ES-I3 (cell line): Measurements from ENCODE around the gene SCPEP1.
"Not testable (repeated sequence)": the region's sequence is repeated elsewhere in the genome, so short reads cannot be mapped to it uniquely, and the experiment has no call there.

Source experiments
- H3K36me3 ChIP-seq: 2 replicates; pipeline ENCODE4 v1.6.1; 2013; ENCODE audit warnings: mild to moderate bottlenecking, low read length, control low read depth, moderate library complexity; ENCODE audit not compliant: insufficient read depth
- H3K4me1 ChIP-seq: 2 replicates; pipeline ENCODE4 v1.6.1; 2013; ENCODE audit warnings: mild to moderate bottlenecking, control low read depth, low read length; ENCODE audit not compliant: insufficient read depth
- H3K9ac ChIP-seq: 2 replicates; pipeline ENCODE4 v1.6.1; 2013; ENCODE audit warnings: low read depth, mild to moderate bottlenecking, low read length, moderate library complexity
- H3K9me3 ChIP-seq: 2 replicates; pipeline ENCODE4 v1.6.1; 2013; ENCODE audit warnings: mild to moderate bottlenecking, low read length, moderate library complexity; ENCODE audit not compliant: control insufficient read depth, insufficient read depth

The SCPEP1 gene

GRCh38 chr17:56977673-56978395 lies at the start of gene SCPEP1:
Gene SCPEP1, plus strand, starts transcription at chr17:56978131. Its CDS starts 29 bp downstream, at chr17:56978160.
- peak within 1 kb of the TSS; percentile 84 for H3K9ac ChIP-seq

GRCh38 chr17:56928586-56928985 lies 49.3 kb upstream of the SCPEP1 start:
- H3K9ac ChIP-seq, result no peak overlapping the region
- peaks cover 31% of the 10 kb centered on the region for H3K9me3 ChIP-seq
- H3K36me3 ChIP-seq, result no peaks in the 10 kb centered on the region
- peaks cover 4% of the 10 kb centered on the region for H3K4me1 ChIP-seq

More at GRCh38 chr17:56977673-56978395, at the start of gene SCPEP1:
- Histone ChIP-seq H3K9me3 (no peaks in the 10 kb centered on the region), H3K36me3 (no peaks in the 10 kb centered on the region), H3K4me1 (peaks cover 9% of the 10 kb centered on the region; the same call in 1 of the 2 replicates)

GRCh38 chr17:56929362-56929969 lies 48.5 kb upstream of the SCPEP1 start:
- Histone ChIP-seq H3K36me3 (peaks cover 7% of the 10 kb centered on the region; the same call in 1 of the 2 replicates), H3K4me1 (peaks cover 4% of the 10 kb centered on the region), H3K9ac (no peak overlapping the region), H3K9me3 (peaks cover 28% of the 10 kb centered on the region)

- peaks cover 4% of the 10 kb centered on the region for H3K4me1 ChIP-seq
- H3K36me3 ChIP-seq, result peaks cover 7% of the 10 kb centered on the region; the same call in 1 of the 2 replicates
- H3K9ac ChIP-seq, result no peak overlapping the region
- H3K9me3 ChIP-seq, result peaks cover 22% of the 10 kb centered on the region
Observed at GRCh38 chr17:56930739-56931337, 47.1 kb upstream of the SCPEP1 start.

- Histone ChIP-seq H3K4me1 (no peaks in the 10 kb centered on the region), H3K9ac (no peak overlapping the region), H3K36me3 (peaks cover 11% of the 10 kb centered on the region)
Observed at GRCh38 chr17:56933151-56933745, 44.7 kb upstream of the SCPEP1 start.

GRCh38 chr17:56933868-56934267 lies 44.1 kb upstream of the SCPEP1 start:
- H3K9ac ChIP-seq, result no peak overlapping the region
- no peaks in the 10 kb centered on the region for H3K4me1 ChIP-seq
- H3K9me3 ChIP-seq, result peaks cover 17% of the 10 kb centered on the region
- peaks cover 11% of the 10 kb centered on the region for H3K36me3 ChIP-seq

More at GRCh38 chr17:56933151-56933745, 44.7 kb upstream of the SCPEP1 start:
- peaks cover 21% of the 10 kb centered on the region for H3K9me3 ChIP-seq

GRCh38 chr17:56934280-56934679 lies 43.7 kb upstream of the SCPEP1 start:
- no peaks in the 10 kb centered on the region for H3K4me1 ChIP-seq
- peaks cover 17% of the 10 kb centered on the region for H3K9me3 ChIP-seq
- H3K36me3 ChIP-seq, result peaks cover 15% of the 10 kb centered on the region
- H3K9ac ChIP-seq, result no peak overlapping the region

- Histone ChIP-seq H3K4me1 (no peaks in the 10 kb centered on the region), H3K9me3 (peaks cover 16% of the 10 kb centered on the region), H3K9ac (no peak overlapping the region), H3K36me3 (peaks cover 15% of the 10 kb centered on the region)
Observed at GRCh38 chr17:56935461-56935860, 42.5 kb upstream of the SCPEP1 start.

GRCh38 chr17:56936697-56937322 lies 41.1 kb upstream of the SCPEP1 start:
- Histone ChIP-seq H3K4me1 (no peaks in the 10 kb centered on the region), H3K9ac (no peak overlapping the region), H3K9me3 (peaks cover 7% of the 10 kb centered on the region), H3K36me3 (peaks cover 15% of the 10 kb centered on the region)

GRCh38 chr17:56937687-56938086 lies 40.2 kb upstream of the SCPEP1 start:
- Histone ChIP-seq H3K9ac (no peak overlapping the region), H3K4me1 (no peaks in the 10 kb centered on the region), H3K36me3 (peaks cover 15% of the 10 kb centered on the region), H3K9me3 (peaks cover under 1% of the 10 kb centered on the region)

- H3K9me3 ChIP-seq, H3K4me1 ChIP-seq, H3K9ac ChIP-seq: not testable (repeated sequence)
- H3K36me3 ChIP-seq, result peaks cover 15% of the 10 kb centered on the region
Observed at GRCh38 chr17:56938206-56938605, 39.7 kb upstream of the SCPEP1 start.

- Histone ChIP-seq H3K36me3 (peaks cover 11% of the 10 kb centered on the region), H3K9ac (no peak overlapping the region), H3K9me3 (no peaks in the 10 kb centered on the region), H3K4me1 (no peaks in the 10 kb centered on the region)
Observed at GRCh38 chr17:56939869-56940484, 38.0 kb upstream of the SCPEP1 start.

- no peaks in the 10 kb centered on the region for H3K9me3 ChIP-seq
- H3K4me1 ChIP-seq, result no peaks in the 10 kb centered on the region
- H3K9ac ChIP-seq, result no peak overlapping the region
- H3K36me3 ChIP-seq, result peaks cover 7% of the 10 kb centered on the region
Observed at GRCh38 chr17:56943505-56944125, 34.3 kb upstream of the SCPEP1 start.
